C4-2B (cell line): ENCODE results near the gene C11orf54.

Experiments
- ZFX ChIP-seq: fragments of 450-650 bp; IDR thresholded peaks from 2 replicates; pipeline ENCODE4 v1.6.1; 2017
- TF ChIP-seq, protein P1 (sequence below): fragments of 450-650 bp; conservative IDR thresholded peaks from 2 replicates; pipeline ENCODE4 v1.5.1; 2017; ENCODE audit warnings: mild to moderate bottlenecking

DNA sequence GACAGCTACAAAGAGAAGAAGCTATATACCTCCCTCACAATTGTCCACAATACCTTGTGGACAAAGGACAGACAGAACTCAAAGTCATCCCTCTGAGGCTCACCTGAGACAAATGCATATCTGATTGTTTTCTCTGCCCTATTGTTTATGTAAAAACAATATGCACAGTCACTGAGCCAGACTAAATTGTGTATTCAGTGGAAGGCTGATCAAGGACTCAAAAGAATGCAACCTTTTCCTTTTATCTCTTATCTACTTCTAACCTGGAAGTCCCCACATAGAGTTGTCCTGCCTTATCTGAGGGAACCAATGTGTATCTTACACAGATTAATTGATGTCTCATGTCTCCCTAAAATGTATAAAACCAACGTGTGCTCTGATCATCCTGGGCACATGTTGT, 28.7 kb downstream of the C11orf54 start:
- TF ChIP-seq, protein P1, sequence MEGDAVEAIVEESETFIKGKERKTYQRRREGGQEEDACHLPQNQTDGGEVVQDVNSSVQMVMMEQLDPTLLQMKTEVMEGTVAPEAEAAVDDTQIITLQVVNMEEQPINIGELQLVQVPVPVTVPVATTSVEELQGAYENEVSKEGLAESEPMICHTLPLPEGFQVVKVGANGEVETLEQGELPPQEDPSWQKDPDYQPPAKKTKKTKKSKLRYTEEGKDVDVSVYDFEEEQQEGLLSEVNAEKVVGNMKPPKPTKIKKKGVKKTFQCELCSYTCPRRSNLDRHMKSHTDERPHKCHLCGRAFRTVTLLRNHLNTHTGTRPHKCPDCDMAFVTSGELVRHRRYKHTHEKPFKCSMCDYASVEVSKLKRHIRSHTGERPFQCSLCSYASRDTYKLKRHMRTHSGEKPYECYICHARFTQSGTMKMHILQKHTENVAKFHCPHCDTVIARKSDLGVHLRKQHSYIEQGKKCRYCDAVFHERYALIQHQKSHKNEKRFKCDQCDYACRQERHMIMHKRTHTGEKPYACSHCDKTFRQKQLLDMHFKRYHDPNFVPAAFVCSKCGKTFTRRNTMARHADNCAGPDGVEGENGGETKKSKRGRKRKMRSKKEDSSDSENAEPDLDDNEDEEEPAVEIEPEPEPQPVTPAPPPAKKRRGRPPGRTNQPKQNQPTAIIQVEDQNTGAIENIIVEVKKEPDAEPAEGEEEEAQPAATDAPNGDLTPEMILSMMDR, result no peak
- no peak for TF ChIP-seq ZFX
